ENCODE measurements around the gene SUN5.
"Not testable (repeated sequence)": the region's sequence is repeated elsewhere in the genome, so short reads cannot be mapped to it uniquely, and the experiment has no call there.

Gene SUN5

GRCh38 chr20:32975121-32975520 lies 29.1 kb downstream of the SUN5 start:
- DNase-seq = not testable (repeated sequence)

DNA sequence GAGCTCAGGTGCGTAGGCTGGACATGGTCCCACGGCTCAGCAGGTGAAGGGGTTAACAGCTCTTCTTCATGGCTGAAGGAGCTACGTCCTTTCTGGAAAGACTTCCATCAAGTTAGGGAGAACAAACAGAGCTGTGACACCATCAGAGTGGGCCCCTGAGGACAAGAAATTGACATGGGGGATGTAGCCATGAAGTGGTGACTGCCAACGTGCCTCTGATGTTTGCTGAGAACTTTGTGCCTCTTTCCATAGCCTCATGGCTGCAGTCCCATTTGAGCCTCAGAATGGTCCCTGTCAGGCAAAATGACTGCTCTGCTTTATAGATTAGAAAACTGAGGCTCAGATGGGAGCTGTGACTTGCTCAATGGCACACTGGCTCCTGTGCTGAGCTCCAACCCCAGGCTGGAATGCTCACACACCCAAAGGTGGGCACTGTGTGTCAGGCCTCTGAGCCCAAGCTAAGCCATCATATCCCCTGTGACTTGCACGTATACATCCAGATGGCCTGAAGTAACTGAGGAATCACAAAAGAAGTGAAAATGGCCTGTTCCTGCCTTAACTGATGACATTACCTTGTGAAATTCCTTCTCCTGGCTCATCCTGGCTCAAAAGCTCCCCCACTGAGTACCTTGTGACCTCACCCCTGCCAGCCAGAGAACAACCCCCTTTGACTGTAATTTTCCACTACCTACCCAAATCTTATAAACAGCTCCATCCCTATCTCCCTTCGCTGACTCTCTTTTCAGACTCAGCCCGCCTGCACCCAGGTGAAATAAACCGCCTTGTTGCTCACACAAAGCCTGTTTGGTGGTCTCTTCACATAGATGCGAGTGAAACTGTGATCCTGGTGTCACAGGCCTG lies 29.8 kb downstream of the SUN5 start:
- DNase-seq = not testable (repeated sequence)

DNA sequence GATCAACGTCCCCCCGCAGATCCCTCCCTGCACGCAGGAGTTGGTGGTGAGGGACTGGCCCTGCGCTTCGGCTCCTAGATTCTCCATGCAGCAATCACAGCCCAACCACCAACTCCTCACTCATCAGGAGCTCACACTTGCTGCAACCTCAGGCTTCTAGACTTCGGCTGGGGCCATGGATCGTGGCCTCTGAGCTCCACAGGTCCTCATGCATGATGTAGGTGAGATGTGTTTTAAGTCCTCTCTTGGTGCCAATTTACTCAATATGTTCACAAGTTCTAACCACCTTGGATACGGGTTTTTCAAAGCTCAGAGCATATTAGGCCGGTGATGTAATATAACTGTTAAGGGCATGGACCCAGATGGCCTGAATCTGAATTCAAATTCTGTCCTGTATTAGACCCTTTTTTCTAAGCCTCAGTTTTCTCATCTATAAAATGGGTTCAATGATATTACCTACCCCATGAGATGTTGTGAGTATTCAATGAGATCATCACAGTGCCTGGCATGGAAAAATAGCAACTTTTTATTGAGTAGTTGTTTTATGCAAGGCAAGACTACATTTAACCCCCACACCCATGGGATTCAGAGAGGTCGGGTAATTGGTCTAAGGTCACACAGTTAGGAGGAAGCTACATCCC lies 31.0 kb downstream of the SUN5 start:
- DNase-seq = no peak

DNA sequence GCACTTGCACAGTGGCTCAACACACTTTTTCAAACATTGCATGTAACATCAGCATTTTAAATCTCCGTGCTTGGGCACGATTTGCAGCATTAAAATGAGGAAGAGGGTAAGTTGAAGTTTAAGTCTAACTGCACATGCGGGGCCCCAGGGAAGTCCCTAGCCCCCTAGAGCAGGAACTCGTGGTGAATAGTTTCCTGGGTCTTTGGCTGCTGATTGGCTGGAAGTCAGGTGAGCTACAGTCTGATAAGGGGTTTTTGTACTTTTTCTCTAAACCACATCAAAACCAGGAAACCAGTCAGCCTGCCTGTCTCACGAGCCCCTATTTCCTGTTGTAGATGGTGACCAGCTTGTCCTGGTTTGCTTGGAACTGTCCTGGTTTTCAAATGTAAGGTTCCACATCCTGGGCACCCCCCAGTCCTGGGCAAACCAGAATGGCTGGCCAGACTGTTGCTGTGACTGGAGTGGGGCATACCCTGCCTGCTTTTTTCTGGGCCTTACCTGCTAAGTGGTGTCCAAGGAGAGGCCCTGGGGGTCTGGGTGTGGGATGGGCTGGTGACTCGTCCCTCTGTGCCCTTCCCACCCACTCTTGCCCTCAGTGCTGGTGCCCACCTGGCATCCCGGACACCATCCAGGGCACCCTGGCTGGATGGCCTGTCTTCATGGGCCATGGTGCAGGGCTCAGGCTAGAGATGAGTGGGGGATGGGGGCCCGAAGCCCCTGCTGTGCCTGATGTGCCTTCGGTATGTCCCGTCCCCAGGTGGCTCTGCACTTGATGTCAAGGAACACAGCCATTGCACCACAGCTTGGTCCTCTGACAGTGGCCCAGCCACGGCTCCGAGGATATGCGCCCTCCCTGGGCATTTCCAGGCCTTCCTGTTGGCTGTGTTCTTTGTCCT lies 31.8 kb downstream of the SUN5 start:
- no peak for DNase-seq

DNA sequence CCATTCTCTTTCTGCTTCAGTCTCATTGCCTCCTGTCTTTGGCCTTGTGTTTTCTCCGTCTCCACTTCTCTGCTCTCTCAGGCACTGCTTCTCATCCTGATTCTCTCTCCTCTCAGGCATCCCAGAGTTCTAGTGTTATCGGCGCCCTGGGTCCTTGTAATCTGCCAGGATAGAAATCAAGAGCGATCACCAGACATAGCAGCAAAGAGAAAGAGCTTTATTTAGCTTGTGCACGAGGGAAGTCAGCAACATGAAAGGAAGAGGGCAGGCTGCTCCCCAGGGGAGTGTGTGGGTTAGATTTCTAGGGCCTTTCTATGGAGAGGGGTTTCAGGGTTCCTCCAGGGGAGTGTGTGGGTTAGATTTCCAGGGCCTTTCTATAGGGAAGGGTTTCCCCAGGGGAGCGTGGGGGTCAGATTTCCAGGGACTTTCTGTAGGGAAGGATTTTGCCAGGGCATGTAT lies 32.5 kb downstream of the SUN5 start:
- no peak for DNase-seq

GRCh38 chr20:32970973-32971300 lies 33.3 kb downstream of the SUN5 start:
- no peak for DNase-seq

GRCh38 chr20:32970115-32970972 lies 33.9 kb downstream of the SUN5 start:
- no peak for DNase-seq

DNA sequence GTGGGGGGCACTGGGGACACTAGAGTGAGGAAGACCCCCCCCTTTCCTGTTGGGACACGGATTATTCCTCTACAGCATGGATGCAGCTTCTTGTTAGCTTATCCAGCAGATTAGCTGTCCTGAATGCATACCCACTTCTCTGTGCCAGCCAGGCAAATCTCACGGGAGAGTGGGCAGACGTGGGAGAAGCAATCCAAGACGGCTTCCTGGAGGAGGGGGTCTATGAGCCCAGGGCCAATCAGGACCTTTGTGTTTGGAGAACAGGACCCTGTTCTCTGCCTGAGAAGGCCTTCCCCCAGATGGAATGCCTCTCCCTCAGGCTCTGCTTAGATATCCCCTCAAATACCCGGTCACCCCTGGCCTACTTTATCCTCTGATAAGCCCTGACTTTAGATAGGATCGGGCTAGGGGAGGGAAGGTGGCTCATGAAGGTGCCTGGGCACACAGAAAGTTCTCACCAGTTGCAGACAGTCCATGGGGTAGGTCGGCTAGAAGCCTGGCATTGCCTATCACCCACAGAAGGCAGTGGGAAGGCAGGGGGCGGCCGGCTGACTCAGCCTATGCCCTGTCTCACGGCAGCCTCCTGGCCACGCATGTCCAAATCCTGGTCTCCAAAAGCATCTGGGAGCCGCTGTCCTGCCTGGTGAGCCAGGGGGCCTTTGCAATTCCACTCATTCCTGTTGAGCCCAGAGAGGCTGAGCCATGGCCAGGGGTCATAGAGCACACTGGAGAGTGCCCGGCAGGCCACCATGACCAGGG lies 34.7 kb downstream of the SUN5 start:
- no peak for DNase-seq

DNA sequence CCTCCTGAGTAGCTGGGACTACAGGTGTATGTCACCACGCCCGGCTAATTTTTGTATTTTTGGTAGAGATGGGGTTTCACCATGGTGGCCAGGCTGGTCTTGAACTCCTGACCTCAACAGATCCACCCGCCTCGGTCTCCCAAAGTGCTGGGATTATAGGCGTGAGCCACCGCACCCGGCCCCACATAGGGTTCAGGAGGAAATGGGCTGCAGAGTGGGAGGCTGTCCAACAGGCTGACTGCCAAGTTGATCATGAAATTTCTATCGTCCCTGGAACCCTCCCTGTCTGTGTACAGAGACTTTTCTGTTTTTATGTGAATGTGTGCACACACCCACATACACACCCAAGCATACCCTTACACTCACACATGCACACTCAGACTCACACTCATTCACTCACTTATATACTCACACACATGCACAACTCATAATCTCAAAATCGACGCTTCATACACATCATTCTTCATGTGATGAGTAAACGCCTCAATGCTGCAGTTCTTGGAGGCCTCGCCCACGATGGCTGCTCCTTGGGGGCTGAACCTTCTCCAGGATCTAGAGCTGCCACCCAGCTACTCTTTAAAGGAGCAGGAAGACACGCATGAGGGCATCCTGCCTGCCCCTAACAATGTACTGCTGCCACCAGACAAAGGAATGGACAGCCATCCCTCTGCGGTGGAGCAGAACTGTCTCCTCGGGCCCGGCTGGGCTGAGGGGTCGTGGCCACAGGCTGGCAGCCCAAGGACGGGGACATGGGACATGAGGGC lies 35.6 kb downstream of the SUN5 start:
- no peak for DNase-seq

- no peak for DNase-seq
Measured at GRCh38 chr20:32967961-32968457, 36.2 kb downstream of the SUN5 start.

- DNase-seq = no peak
Measured at GRCh38 chr20:32966881-32967781, 37.1 kb downstream of the SUN5 start.

DNA sequence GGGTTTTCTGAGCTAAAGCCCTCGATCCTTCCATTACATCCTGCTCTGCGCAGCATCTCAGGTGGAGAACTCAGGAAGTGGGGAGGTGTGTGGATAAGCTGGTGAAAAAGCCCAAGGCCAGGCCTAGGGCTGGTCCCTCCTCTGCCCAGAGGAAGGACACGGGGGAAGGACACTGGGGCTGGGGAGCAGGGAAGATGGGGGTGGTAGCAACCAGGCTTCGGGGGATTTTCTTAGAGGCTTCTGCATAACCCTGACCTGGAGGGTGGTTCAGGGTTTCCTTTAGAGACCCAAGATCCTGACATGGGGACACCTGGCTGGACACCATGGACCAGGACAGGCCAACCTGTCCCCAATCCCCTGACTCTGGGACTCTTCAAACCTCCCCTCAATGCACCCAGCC lies 37.9 kb downstream of the SUN5 start:
- DNase-seq = no peak

- no peak for DNase-seq
Measured at GRCh38 chr20:32965581-32966373, 38.5 kb downstream of the SUN5 start.

GRCh38 chr20:32965115-32965514 lies 39.1 kb downstream of the SUN5 start:
- DNase-seq = no peak

DNA sequence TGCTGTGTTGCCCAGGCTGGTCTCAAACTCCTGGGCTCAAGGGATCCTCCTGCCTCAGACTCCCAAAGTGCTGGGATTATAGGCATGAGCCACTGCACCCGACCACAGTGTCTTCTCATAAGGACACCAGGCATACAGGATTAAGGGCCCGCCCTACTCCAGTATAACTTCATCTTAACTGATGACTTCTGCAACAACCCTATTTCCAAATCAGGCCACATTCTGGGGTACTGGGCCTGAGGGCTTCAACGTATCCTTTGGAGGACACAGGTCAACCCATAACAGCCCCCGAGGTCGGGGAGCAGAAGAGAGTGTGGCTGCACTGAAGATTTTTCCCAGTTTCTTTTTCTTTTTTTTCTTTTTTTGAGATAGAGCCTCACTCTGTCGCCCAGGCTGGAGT lies 39.7 kb downstream of the SUN5 start:
- no peak for DNase-seq

DNA sequence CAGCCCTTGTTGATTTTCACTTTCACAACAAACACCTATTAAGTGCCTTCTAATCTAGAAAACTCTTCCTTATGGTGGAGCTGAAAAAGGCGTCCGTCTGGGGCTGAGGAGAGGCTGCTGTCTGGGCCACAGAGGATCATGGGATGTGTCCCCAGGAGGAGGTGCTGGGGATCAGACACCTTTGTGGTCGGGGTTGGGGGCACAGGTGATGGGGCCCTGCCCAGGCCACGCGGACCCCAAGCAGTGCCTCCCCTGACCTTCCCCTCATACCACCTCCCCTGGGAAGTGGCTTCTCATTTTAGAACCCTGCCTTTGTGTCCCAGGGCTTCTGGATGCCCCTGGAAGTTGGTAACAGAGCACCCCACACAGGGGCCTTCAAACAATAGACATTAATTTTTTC lies 41.1 kb downstream of the SUN5 start:
- no peak for DNase-seq

DNA sequence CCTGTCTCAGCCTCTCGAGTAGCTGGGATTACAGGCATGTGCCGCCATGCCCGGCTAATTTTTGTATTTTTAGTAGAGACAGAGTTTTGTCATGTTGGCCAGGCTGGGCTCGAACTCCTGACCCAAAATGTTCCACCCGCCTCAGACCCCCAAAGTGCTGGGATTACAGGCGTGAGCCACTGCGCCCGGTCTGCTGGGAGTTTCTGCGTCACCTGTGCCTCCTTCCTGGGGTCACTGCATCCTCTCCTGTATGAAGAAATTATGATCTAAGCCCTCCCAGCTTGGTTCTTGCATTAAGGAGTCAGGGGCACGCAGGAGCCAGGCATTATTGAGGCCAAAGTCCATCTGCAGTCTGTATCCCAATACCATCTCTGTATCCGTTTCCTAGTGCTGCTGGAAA lies 41.6 kb downstream of the SUN5 start:
- not testable (repeated sequence) for DNase-seq

- no peak for DNase-seq
Measured at GRCh38 chr20:32962053-32962452, 42.2 kb downstream of the SUN5 start.
